GM13976 (cell line): ENCODE data around the gene QSOX2.
A peak's percentile ranks its signal among the peaks of the same experiment; 100 is the strongest.

Experiments used
- DNase-seq: peaks from one replicate; pipeline ENCODE4 v3.0.0; 2012; ENCODE audit warnings: low spot score
- in situ Hi-C: fragments of 300-500 bp; cut with MboI; formaldehyde crosslinking; loops from one replicate; pipeline ENCODE4 v1.12.0; 2022; ENCODE audit warnings: low sequenced_read_pairs, mixed read lengths, inconsistent platforms; ENCODE audit not compliant: unreplicated experiment
- TF ChIP-seq, protein P1 (sequence below): IDR thresholded peaks from 2 replicates; pipeline ENCODE4 v1.5.1; 2012; ENCODE audit warnings: borderline replicate concordance, mild to moderate bottlenecking; ENCODE audit not compliant: insufficient read depth; ENCODE audit errors: extremely low read depth, missing control alignments, control extremely low read depth

Gene QSOX2, protein sequence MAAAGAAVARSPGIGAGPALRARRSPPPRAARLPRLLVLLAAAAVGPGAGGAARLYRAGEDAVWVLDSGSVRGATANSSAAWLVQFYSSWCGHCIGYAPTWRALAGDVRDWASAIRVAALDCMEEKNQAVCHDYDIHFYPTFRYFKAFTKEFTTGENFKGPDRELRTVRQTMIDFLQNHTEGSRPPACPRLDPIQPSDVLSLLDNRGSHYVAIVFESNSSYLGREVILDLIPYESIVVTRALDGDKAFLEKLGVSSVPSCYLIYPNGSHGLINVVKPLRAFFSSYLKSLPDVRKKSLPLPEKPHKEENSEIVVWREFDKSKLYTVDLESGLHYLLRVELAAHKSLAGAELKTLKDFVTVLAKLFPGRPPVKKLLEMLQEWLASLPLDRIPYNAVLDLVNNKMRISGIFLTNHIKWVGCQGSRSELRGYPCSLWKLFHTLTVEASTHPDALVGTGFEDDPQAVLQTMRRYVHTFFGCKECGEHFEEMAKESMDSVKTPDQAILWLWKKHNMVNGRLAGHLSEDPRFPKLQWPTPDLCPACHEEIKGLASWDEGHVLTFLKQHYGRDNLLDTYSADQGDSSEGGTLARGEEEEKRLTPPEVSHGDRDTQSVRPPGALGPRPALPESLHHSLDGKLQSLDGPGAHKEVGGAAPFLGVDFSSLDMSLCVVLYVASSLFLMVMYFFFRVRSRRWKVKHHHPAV

DNA sequence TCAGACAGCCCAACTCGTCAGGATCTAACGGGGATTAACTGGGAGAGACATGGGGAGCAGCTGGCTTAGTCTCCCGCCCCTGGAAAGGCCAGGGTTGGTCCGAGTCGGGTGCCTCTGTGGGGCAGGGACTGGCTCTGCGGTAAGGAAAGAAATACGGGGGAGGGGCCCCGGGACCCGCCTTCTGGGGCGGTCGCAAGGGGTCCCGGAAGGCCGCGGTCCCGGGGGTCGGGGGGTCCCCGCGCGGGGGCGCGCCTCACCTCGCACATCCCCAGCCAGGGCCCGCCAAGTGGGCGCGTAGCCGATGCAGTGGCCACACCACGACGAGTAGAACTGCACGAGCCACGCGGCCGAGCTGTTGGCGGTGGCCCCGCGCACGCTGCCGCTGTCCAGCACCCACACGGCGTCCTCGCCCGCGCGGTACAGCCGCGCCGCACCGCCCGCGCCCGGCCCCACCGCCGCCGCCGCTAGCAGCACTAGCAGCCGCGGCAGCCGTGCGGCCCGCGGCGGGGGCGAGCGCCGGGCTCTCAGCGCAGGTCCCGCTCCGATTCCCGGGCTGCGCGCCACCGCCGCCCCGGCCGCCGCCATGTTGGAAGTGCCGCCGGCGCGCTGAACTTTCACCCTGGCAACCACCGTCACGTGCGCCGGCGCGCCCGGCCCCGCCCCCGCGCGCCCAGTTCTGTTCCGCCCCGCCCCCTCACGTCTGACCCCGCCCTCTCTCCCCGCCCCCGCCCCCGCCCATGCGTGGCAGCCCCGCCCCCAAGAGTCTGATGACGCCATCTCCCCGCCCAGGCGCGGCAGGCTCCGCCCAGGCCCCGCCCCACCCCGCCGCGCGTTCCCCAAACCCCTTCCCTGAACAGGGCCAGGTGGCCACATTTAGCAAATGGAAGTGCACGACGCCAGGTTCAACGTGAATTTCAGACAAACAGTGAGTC is at the start of gene QSOX2:
Gene QSOX2, minus strand, starts transcription at position 594 of the 932 bp plus-strand sequence. Its CDS starts 9 bp downstream, at position 585.
- peak; percentile 95 for DNase-seq
- TF ChIP-seq, protein P1, sequence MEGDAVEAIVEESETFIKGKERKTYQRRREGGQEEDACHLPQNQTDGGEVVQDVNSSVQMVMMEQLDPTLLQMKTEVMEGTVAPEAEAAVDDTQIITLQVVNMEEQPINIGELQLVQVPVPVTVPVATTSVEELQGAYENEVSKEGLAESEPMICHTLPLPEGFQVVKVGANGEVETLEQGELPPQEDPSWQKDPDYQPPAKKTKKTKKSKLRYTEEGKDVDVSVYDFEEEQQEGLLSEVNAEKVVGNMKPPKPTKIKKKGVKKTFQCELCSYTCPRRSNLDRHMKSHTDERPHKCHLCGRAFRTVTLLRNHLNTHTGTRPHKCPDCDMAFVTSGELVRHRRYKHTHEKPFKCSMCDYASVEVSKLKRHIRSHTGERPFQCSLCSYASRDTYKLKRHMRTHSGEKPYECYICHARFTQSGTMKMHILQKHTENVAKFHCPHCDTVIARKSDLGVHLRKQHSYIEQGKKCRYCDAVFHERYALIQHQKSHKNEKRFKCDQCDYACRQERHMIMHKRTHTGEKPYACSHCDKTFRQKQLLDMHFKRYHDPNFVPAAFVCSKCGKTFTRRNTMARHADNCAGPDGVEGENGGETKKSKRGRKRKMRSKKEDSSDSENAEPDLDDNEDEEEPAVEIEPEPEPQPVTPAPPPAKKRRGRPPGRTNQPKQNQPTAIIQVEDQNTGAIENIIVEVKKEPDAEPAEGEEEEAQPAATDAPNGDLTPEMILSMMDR = no peak
- in situ Hi-C loops = no loop called here

DNA sequence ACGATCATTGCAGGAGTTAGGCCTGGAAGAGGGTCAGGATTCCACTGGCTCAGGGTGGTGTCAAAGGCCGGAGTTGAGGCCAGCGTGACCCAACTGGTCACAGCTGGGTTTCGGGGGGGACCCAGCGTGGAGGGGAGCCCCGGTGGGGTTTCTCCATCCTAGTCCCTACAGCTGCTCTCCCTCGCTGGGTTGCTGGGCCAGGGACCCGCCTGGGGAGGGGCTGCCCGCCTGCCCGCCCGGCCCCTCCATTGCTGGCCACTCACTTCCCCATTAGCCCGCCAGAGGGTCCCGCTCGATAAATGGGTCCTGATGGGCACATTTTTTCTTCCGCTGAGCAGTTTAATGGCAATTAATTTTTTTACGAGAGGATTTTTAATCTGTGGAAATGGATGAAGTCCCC is 49.4 kb upstream of the QSOX2 start:
- DNase-seq = no peak
- TF ChIP-seq, protein P1 = no peak
- in situ Hi-C loops = no loop called here

DNA sequence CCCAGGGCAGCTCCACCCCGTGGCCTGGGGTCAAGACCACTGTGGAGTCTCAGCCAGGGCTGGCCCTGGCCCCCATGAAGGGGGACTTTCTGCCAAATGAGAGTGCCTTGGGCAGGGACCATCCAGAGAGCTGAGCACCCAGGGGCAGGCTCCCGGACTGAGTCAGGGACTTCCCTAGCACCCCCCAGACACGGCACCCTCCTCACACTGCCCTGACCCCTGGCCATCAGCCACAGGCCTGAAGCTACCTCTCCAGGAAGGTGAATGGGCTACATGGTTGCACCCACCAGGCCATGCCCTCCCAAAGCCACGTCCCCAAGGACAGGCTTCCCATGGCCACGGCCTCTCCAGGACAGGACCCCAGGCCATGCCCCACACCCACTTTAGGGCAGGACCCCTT is 48.8 kb upstream of the QSOX2 start:
- no peak for DNase-seq
- in situ Hi-C loops = no loop called here
- TF ChIP-seq, protein P1 = no peak

DNA sequence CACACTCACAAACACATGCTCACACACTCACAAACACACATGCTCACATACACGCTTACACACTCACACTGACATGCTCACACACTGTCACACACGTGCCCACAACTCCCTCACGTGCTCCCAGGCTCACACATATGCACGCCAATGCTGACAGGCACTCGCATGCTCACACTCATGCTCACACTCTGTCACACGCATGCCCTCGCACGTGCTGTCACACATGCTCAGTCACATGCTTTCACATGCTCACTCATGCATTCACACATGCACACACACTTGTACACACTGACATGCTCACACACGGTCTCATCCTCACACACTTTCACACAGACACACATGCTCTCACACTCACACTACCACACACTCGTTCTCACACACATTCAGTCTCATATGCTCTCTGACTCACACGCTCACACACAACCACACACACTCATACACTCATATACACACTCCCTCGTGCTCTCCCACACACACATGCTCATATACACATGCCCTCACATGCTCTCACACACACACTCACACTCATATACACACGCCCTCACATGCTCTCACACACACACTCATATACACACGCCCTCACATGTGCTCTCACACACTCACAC is 48.0 kb upstream of the QSOX2 start:
- in situ Hi-C loops = no loop called here
- DNase-seq = no peak
- TF ChIP-seq, protein P1 = no peak

DNA sequence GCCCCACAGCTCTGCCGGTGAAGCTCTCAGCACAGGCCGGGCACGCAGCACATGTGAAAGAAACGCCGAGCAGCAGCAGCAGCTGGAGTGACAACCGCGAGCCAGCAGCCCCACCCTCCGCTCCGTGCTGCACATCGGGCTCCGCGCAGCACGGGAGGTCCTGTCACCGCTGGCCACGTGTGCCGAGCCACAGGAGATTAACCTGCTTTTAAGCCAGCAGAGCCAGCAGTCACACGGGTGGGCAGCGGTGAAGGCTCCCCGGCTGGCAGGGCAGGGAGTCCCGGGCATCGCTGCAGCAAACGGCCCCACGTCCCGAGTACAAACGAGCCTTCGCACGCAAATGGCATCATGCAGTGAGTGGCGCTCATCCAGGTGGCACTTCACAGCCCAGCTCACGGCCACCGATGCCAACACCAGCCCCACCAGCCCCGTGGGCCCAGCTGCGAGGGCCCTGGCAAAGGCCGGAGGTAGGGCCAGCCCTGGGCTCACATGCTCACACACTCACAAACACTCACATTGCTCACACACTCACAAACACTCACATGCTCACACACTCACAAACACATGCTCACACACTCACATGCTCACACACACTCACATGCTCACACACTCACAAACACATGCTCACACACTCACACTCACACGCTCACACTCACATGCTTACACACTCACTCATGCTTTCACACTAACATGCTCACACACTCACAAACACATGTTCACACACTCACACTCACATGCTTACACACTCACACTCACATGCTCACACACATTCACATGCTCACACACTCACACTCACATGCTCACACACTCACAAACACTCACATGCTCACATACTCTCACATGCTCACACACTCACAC is 47.2 kb upstream of the QSOX2 start:
- TF ChIP-seq, protein P1 = no peak
- no peak for DNase-seq
- in situ Hi-C loops = no loop called here
